HAP-1 (cell line): ENCODE data around the gene LCN6.
"Not testable (repeated sequence)": the region's sequence is repeated elsewhere in the genome, so short reads cannot be mapped to it uniquely, and the experiment has no call there.

Experiments used
- DNase-seq, 2 experiments: peaks; one replicate each; pipeline ENCODE4 v3.0.0-alpha.2; 2016 to 2020; ENCODE audit warnings: low spot score in 2 of 2
- H3K27me3 ChIP-seq: fragments of 250-450 bp; sonication (Bioruptor Pico); 2 replicates; pipeline ENCODE4 v1.5.1; 2020; ENCODE audit warnings: low read depth, mild to moderate bottlenecking, moderate library complexity
- H3K36me3 ChIP-seq: fragments of 250-450 bp; sonication (Bioruptor Pico); replicated peaks from 2 replicates; pipeline ENCODE4 v1.5.1; 2020; ENCODE audit warnings: mild to moderate bottlenecking
- H3K4me1 ChIP-seq: fragments of 250-450 bp; sonication (Bioruptor Pico); 2 replicates; pipeline ENCODE4 v1.5.1; 2020; ENCODE audit warnings: mild to moderate bottlenecking
- H3K4me3 ChIP-seq: fragments of 250-450 bp; sonication (Bioruptor Pico); 2 replicates; pipeline ENCODE4 v1.5.1; 2020; ENCODE audit warnings: mild to moderate bottlenecking, moderate library complexity
- H3K9me3 ChIP-seq: fragments of 250-450 bp; sonication (Bioruptor Pico); 2 replicates; pipeline ENCODE4 v1.5.1; 2020; ENCODE audit warnings: mild to moderate bottlenecking, moderate library complexity
- in situ Hi-C: fragments of 300-500 bp; cut with MboI; formaldehyde crosslinking; loops from 3 replicates; pipeline ENCODE4 v1.14.3; 2020; ENCODE audit warnings: low sequenced_read_pairs, inconsistent platforms, mixed read lengths

LCN6 gene

DNA sequence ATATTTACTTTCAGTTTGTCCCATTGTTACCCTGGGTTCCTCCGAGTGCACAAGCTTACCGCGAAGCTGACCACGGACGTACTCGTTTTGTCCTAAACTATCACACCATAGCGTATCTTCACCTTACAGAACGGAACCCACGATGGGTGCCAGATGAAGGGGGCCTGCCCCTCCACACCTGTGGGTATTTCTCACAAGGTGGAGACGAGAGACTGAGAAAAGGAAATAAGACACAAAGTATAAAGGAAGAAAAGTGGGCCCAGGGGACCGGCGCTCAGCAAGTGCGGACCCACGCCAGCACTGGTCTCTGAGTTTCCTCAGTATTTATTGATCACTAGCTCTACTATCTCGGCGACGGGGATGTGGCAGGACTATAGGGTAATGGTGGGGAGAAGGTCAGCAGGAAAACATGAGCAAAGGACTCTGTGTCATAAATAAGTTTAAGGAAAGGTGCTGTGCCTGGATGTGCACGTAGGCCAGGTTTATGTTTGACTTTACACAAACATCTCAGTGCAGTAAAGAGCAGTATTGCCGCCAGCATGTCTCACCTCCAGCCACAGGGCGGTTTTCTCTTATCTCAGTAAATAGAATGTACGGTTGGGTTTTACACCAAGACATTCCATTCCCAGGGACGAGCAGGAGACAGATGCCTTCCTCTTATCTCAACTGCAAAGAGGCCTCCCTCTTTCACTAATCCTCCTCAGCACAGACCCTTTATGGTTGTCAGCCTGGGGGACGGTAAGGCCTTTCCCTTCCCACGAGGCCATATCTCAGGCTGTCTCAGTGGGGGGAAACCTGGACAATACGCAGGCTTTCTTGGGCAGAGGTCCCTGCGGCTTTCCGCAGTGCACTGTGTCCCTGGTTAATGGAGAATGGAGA lies 40.6 kb upstream of the LCN6 start:
- H3K27me3 ChIP-seq, DNase-seq, H3K4me3 ChIP-seq, H3K36me3 ChIP-seq, H3K9me3 ChIP-seq: not testable (repeated sequence)
- peaks cover 12% of the 10 kb centered on the region for H3K4me1 ChIP-seq
- in situ Hi-C loops = loop anchor here (10.0 to 25.0 kb wide), 2 partner anchors 246 to 448 kb away; partner anchors contain the start of genes CYSRT1, FUT7, RNF224 and SLC34A3

DNA sequence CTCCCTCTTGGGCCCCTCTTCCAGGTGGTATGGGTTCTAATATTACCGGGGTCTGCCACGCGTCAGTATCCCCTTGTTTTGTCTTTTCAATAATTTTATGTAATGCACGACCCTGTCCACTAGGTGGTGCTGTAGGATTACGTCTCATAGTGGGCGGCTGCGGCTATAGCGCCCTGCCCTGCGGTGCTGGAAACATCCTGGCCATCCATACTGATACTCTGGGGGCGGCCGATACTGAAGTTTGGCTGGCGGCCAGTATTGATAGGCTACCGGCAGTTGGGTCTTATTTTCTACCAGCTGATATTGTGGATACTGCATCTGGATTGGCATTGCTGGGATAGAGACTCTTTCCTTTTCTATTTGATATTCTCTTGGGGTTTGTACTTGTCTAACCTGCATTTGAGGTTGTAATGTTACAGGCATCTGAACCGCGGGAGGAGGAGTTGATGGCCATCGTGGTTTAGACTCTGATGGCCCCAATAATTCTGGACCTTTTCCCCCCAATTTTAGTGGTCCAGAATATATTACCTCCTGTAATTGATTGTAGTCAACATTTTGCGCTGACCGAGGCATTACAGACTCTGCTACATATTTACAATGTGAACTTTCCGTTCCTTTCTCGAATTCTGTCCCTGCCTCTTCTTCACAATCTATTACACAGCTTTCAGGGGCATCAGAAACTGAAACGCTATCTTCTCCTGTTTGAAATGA lies 39.5 kb upstream of the LCN6 start:
- Histone ChIP-seq H3K36me3 (no peaks in the 10 kb centered on the region), H3K27me3 (no peaks in the 10 kb centered on the region), H3K4me3 (no peak overlapping the region), H3K9me3 (no peaks in the 10 kb centered on the region), H3K4me1 (peaks cover 12% of the 10 kb centered on the region)
- in situ Hi-C loops = loop anchor here (10.0 to 25.0 kb wide), 2 partner anchors 247 to 449 kb away; partner anchors contain the start of genes CYSRT1, FUT7, RNF224 and SLC34A3
- peak; percentile 51 to 81 for DNase-seq

DNA sequence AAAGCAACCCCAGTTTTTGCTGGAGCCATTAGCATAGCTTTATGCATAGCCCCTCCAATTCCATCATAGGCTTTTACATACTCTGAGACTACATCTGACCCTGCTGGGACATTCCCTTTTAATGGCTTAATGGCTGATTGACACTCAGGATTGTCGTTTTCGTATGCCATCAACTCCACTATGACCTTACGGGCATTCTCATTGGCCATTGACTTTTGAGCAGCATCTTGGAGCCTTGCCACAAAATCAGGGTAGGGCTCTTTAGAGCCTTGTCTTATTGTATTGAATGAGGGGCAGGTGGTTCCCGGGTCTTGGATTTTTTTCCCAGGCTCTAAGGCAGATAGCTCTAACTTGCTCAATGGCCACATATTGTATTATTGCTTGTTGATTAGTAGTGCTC lies 38.7 kb upstream of the LCN6 start:
- not testable (repeated sequence) for H3K4me3 ChIP-seq, DNase-seq, H3K36me3 ChIP-seq, H3K9me3 ChIP-seq, H3K27me3 ChIP-seq
- peaks cover 12% of the 10 kb centered on the region for H3K4me1 ChIP-seq
- in situ Hi-C loops = loop anchor here (10.0 to 25.0 kb wide), 2 partner anchors 248 to 450 kb away; partner anchors contain the start of genes CYSRT1, FUT7, RNF224 and SLC34A3

GRCh38 chr9:136786451-136786850 lies 38.1 kb upstream of the LCN6 start:
- no peaks in the 10 kb centered on the region for H3K36me3 ChIP-seq
- H3K9me3 ChIP-seq = no peaks in the 10 kb centered on the region
- H3K27me3 ChIP-seq = no peaks in the 10 kb centered on the region
- peaks cover 12% of the 10 kb centered on the region for H3K4me1 ChIP-seq
- no peak overlapping the region for H3K4me3 ChIP-seq
- no peak for DNase-seq
- in situ Hi-C loops = loop anchor here (10.0 to 25.0 kb wide), 2 partner anchors 248 to 451 kb away; partner anchors contain the start of genes CYSRT1, FUT7, RNF224 and SLC34A3

DNA sequence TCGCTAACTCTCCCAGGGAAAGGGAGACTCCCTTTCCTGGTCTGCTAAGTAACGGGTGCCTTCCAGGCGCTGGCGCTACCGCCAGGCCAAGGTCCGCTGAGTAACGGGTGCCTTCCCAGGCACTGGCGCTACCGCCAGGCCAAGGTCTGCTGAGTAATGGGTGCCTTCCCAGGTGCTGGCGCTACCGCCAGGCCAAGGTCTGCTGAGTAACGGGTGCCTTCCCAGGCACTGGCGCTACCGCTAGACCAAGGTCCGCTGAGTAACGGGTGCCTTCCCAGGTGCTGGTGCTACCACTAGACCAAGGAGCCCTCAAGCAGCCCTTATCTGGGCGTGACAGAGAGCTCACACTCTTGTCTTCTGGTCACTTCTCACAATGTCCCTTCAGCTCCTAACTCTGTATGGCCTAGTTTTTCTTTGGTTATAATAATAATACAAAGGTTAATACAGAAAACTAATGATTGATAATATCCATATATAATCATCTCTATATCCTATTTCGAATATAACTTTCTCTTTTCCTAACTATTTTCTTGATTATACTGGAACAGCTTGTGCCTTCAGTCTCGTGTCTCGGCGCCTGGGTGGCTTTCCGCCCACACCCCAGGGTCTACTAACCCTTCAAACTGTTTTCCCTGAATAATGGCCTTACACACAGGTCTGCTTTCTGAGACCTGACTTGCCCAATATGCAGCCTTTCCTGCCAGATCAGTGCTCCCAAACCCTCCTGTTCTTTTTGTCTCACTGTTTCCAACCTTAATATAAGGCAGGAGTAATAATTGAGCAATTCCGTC lies 37.4 kb upstream of the LCN6 start:
- in situ Hi-C loops = loop anchor here (10.0 to 25.0 kb wide), 2 partner anchors 249 to 452 kb away; partner anchors contain the start of genes CYSRT1, FUT7, RNF224 and SLC34A3
- DNase-seq, H3K9me3 ChIP-seq, H3K27me3 ChIP-seq, H3K36me3 ChIP-seq, H3K4me3 ChIP-seq: not testable (repeated sequence)
- H3K4me1 ChIP-seq = peaks cover 12% of the 10 kb centered on the region

DNA sequence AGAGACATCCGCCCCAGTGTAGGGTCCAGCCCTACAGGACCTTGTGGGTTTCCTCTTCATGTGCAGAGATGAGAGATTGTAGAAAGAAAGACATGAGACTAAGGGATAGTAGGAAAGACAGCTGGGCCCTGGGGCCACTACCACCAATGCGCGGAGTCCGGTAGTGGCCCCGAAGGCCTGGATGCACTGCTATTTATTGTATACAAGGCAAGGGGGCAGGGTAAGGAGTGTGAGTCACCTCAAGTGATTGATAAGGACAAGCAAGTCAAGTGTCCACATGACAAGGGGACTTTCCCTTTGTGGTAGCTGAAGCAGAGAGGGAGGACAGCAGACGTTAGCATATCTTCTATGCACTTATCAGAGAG lies 36.7 kb upstream of the LCN6 start:
- H3K4me1 ChIP-seq = peaks cover 9% of the 10 kb centered on the region

DNA sequence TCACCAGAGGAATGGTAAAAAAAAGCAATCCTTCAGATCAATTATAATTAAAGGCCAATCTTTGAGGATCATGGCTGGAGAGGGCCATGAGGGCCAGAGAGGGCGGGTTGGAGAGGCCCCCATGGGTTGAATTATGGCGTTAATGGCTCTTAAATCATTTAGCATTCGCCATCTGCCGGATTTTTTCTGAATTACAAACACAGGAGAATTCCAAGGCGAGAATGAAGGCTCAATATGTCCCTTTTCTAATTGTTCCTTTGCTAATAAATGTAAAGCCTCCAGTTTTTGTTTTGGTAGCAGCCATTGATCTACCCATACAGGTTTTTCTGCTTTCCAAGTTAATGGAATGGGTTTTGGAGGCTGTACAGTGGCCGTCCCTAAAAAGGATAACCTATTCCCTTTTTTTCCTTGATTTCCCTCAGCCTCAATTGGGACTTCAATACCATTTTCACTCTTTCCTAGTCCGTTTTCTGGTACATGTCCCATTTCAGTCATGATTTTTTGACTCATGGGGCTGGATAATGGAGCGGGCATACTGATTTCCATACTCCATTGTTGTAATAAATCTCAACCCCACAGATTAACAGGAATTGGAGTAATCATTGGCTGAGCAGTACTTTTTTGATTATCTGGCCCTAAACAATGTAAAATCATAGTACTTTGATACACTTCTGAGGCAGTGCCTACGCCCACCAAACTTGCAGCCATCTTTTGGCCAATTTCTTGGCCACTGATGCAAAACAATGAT lies 36.1 kb upstream of the LCN6 start:
- peaks cover 9% of the 10 kb centered on the region for H3K4me1 ChIP-seq
- in situ Hi-C loops = loop anchor here (10.0 to 25.0 kb wide), 2 partner anchors 250 to 453 kb away; partner anchors contain the start of genes CYSRT1, FUT7, RNF224 and SLC34A3
- no peaks in the 10 kb centered on the region for H3K9me3 ChIP-seq
- no peak overlapping the region for H3K4me3 ChIP-seq
- peaks cover 6% of the 10 kb centered on the region for H3K27me3 ChIP-seq
- H3K36me3 ChIP-seq = no peaks in the 10 kb centered on the region
- peak in 1 of 2 experiments; percentile 61 for DNase-seq

More for the DNA sequence above, 36.7 kb upstream of the LCN6 start:
- Histone ChIP-seq H3K9me3 (no peaks in the 10 kb centered on the region), H3K4me3 (no peak overlapping the region), H3K36me3 (no peaks in the 10 kb centered on the region), H3K27me3 (peaks cover 2% of the 10 kb centered on the region)
- in situ Hi-C loops = loop anchor here (10.0 to 25.0 kb wide), 2 partner anchors 250 to 452 kb away; partner anchors contain the start of genes CYSRT1, FUT7, RNF224 and SLC34A3
- no peak for DNase-seq

GRCh38 chr9:136782452-136782851 lies 34.1 kb upstream of the LCN6 start:
- no peak overlapping the region for H3K4me3 ChIP-seq
- in situ Hi-C loops = loop anchor here (10.0 to 25.0 kb wide), 2 partner anchors 252 to 455 kb away; partner anchors contain the start of genes CYSRT1, FUT7, RNF224 and SLC34A3
- H3K4me1 ChIP-seq = peaks cover under 1% of the 10 kb centered on the region; the same call in 1 of the 2 replicates
- H3K36me3 ChIP-seq = no peaks in the 10 kb centered on the region
- no peak for DNase-seq
- peaks cover 16% of the 10 kb centered on the region for H3K27me3 ChIP-seq
- H3K9me3 ChIP-seq = no peaks in the 10 kb centered on the region

DNA sequence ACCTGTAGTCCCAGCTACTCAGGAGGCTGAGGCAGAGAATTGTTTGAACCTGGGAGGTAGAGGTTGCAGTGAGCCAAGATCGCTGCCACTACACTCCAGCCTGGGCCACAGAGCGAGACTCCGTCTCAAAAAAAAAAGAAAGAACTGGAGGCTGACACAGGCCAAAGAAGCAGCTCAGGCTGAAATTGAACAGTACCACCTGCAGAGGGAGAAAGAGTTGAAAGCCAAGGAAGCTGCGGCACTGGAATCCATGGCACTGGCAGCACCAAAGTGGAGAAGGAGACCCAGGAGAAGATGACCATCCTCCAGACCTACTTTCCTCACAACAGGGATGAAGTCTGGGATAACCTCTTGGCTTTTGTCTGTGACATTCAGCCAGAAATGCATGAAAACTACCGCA lies 31.5 kb upstream of the LCN6 start:
- Histone ChIP-seq H3K27me3 (peaks cover 20% of the 10 kb centered on the region), H3K36me3 (no peaks in the 10 kb centered on the region), H3K4me1 (no peaks in the 10 kb centered on the region), H3K4me3 (no peak overlapping the region), H3K9me3 (no peaks in the 10 kb centered on the region)
- DNase-seq = no peak
- in situ Hi-C loops = loop anchor here (10.0 to 25.0 kb wide), 2 partner anchors 255 to 457 kb away; partner anchors contain the start of genes CYSRT1, FUT7, RNF224 and SLC34A3

DNA sequence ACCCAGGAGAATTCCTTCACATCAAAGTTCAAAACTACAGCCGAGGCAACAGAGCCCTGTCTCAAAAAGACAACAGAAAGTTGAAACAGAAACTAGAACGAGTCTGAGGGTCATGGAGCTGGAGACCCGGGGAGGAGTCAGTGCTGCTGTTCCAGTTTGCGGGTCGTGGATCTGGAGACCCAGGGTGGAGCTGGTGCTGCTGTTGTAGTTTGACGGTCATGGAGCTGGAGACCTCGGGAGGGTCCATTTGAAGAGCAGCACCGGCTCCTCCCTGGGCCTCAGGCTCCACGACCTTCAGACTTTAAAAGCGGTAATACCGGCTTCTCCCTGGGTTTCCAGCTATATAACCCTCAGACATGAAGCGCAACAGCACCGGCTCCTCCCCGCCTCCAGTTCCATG lies 29.0 kb upstream of the LCN6 start:
- no peak for DNase-seq
- in situ Hi-C loops = loop anchor here (25.0 kb wide), 1 partner anchor 460 kb away; the partner anchor contains the start of genes CYSRT1, RNF224, SLC34A3 and TUBB4B
- H3K4me3 ChIP-seq = no peak overlapping the region
- no peaks in the 10 kb centered on the region for H3K4me1 ChIP-seq
- H3K36me3 ChIP-seq = no peaks in the 10 kb centered on the region
- H3K9me3 ChIP-seq = no peaks in the 10 kb centered on the region
- H3K27me3 ChIP-seq = peaks cover 20% of the 10 kb centered on the region

GRCh38 chr9:136776947-136777346 lies 28.6 kb upstream of the LCN6 start:
- Histone ChIP-seq H3K9me3 (no peaks in the 10 kb centered on the region), H3K4me1 (no peaks in the 10 kb centered on the region), H3K4me3 (no peak overlapping the region), H3K27me3 (peaks cover 20% of the 10 kb centered on the region), H3K36me3 (no peaks in the 10 kb centered on the region)
- in situ Hi-C loops = loop anchor here (25.0 kb wide), 1 partner anchor 460 kb away; the partner anchor contains the start of genes CYSRT1, RNF224, SLC34A3 and TUBB4B
- DNase-seq = no peak

GRCh38 chr9:136775191-136775590 lies 26.9 kb upstream of the LCN6 start:
- no peak for DNase-seq
- Histone ChIP-seq H3K27me3 (peaks cover 20% of the 10 kb centered on the region), H3K4me1 (no peaks in the 10 kb centered on the region), H3K4me3 (no peak overlapping the region), H3K36me3 (no peaks in the 10 kb centered on the region), H3K9me3 (no peaks in the 10 kb centered on the region)
- in situ Hi-C loops = loop anchor here (25.0 kb wide), 1 partner anchor 462 kb away; the partner anchor contains the start of genes CYSRT1, RNF224, SLC34A3 and TUBB4B
